Measurements from ENCODE around the gene PMS2.
A peak's percentile ranks its signal among the peaks of the same experiment; 100 is the strongest.

- TF ChIP-seq TAF1 (IDR thresholded peaks at IDR 0.05; ENCODE audit: borderline replicate concordance, low read depth, low read length) (no peak), POLR2AphosphoS5 (IDR thresholded peaks at IDR 0.05; ENCODE audit: low read depth, low read length) (0 out of 2 replicates have a peak, but pooled peaks have one; percentile 48), POLR2A (IDR thresholded peaks at IDR 0.05; ENCODE audit: low read depth, low read length) (0 out of 2 replicates have a peak, but pooled peaks have one; percentile 23)
These were observed 15.2 kb upstream of the PMS2 start for GRCh38 chr7:6023974-6024435.
